C4-2B (cell line): ENCODE results near the gene LDB2.

Source experiments
- H3K27ac ChIP-seq: fragments of 450-650 bp; 2 replicates; pipeline ENCODE4 v1.5.1; 2017
- CTCF ChIP-seq: fragments of 450-650 bp; conservative IDR thresholded peaks from 2 replicates; pipeline ENCODE4 v1.5.1; 2017; ENCODE audit warnings: mild to moderate bottlenecking
- ZFX ChIP-seq: fragments of 450-650 bp; IDR thresholded peaks from 2 replicates; pipeline ENCODE4 v1.6.1; 2017

LDB2 gene

DNA sequence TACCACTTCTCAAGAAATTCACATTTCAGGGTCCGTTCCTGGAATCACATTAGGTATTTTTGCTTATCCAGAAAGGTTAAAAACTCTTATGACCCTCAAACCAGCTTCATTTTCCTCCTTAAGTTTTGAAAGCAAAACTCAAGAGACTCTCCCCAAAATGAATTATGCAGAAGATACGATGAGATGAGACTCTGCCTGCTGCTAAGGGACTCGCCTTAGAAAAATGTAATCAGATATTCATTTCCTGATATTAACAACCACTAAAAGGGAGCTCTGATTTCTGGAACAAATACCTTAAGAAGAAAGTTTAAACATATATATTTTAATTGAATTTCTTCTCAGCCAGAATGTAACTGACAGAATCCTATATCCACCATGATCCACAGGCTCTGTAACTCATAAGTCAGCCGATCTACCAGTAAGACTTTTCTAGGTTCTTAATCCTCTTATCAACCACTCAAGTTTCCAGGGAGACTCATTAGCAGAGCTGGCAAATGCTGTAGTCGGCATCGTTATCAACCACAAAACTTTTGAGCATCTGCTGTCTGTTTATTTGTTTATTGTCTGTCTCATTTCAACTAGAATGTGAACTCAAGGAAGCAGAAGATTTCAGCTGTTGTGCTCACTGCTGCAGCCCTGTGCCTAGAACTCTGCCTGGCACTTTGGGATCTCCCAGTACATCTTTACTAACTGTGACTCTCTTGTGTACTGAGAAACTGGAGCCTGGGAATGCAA is 112.5 kb downstream of the LDB2 start:
- TF ChIP-seq CTCF (no peak), ZFX (no peak)
- H3K27ac ChIP-seq, result no peak overlapping the region

GRCh38 chr4:16783119-16783518 is 115.3 kb downstream of the LDB2 start:
- TF ChIP-seq ZFX (no peak), CTCF (no peak)
- no peak overlapping the region for H3K27ac ChIP-seq

- H3K27ac ChIP-seq, result no peak overlapping the region
- TF ChIP-seq ZFX (no peak), CTCF (no peak)
These were observed 119.3 kb downstream of the LDB2 start for GRCh38 chr4:16779028-16779675.

DNA sequence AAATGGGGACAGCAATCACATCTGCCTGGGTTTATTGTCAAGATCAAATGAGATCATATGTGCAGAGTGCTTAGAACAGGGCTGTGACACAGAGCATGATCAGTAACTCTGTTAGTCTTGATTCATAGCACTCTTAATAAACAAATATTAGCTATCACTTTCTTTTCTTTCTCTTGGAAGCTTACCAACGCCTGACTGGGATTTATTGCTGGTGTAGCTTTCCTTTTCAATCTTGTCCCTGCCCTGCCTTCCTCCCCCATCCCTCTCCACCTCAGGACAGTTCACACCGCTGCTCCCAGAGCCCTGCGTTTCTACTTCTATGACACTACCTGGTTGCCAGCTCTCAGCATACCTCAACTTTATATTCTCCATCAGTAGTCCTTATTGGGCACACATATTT is 120.7 kb downstream of the LDB2 start:
- H3K27ac ChIP-seq, result no peak overlapping the region
- TF ChIP-seq CTCF, result no peak

DNA sequence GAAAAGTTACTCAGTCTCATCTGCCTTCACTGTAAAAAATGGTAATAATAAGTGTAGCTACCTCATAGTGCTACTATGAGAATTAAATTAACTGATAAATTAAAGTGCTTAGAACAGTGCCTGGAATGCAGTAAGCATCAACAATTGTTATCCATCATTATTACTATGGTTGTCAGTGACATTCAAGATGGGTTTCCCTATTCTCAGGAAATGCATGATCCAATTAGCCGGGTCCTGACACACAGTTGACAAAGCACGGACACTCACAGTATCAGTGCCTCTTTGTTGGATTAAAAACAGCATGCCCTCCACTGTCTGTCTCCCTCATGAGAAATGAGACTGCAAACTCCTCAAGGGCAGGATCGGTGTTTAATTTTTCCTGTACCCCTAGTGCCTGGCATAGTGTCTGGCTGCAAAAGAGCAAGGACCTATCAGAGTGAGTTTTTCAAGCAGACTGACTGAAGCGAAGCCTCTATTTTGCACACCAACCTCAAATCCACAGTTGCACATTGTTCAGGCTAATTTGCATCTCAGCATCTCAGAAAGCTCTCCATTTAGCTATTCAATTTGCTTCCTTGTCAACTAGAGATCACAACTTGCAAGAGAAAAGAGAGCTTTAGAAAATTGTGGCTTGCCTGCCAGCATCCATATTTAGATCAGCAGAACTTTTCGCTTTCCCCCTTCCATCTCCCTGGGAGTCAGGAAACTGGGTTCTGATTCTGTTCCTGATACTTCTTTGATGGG is 122.9 kb downstream of the LDB2 start:
- no peak for TF ChIP-seq CTCF
- no peak for TF ChIP-seq ZFX
- no peak overlapping the region for H3K27ac ChIP-seq

DNA sequence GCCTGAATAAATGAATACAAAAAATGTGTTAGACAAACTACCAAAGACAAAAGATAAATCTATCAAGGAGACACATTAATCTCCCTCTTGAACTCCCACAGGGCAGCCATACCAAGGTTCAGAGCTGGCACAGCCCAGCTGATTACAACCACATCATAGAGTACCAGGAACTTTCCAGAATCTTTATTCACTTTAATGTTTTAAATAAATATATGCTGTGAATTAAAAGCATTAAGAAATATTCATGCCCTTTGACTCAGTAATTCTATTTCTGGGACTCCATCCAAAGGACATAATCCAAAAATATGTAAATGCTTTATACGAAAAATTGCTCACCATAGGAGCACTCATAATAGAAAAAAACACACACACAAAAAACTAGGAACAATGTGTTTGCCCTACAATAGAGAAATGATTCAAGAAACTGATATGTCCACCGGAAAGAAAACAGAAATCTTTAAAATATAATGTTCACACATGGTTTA is 126.0 kb downstream of the LDB2 start:
- TF ChIP-seq ZFX, result no peak
- TF ChIP-seq CTCF, result no peak
- no peak overlapping the region for H3K27ac ChIP-seq
